ENCODE measurements around the gene IL36A. TPM values are rescaled to one million over a fixed set of nuclear protein-coding genes. Genes with fewer than 3 reads are reported as not detected.

IL36A gene
- total and polyA plus RNA-seq, 2 donors = not detected

DNA sequence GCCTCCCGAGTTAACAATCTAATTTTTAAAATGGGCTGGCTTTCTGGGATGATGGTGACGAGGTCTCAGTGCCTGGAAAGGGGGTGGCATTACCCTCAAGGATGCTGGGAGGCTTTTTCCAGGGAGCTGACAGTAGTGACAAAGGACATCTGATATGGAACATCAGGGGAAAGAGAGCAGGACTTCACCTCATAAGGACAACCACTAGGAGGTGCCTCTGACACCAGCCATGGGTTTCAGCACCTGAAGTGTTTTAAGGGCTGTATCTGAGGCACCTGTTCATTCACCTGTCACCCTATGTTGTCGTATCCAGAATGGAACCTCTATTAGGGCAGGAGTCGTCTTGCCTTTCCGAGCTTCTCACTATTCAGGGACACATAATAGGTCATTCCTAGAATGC, 36.6 kb downstream of the IL36A start:
- DNase-seq (ENCODE audit: extremely low spot score) = no peak
- no peaks in the 10 kb centered on the region for H3K36me3 ChIP-seq (ENCODE audit: insufficient read depth)
- no peaks in the 10 kb centered on the region for H3K4me1 ChIP-seq (ENCODE audit: insufficient read depth)
- H3K4me3 ChIP-seq (ENCODE audit: low read depth, low read length) = no peak overlapping the region
- 57% methylated on average over 5 of the region's 5 CpGs for WGBS
- H3K27ac ChIP-seq (ENCODE audit: low read depth) = no peak overlapping the region

DNA sequence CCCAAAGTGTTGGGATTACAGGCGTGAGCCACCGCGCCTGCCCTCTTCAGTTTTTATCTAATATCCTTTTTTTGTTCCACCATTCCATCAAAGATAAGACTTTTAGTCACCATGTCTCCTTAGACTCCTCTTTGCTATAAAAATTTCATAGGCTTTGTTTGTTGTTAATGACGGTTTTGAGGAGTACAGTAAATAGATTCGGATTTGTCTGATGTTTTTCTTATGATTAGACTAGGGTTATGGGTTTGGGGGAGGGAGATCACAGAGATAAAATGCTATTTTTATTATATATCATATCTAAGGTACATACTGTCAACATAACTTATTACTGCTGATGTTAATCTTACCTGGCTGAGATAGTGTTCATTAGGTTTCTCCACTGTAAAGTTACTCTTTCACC, 41.2 kb downstream of the IL36A start:
- 77% methylated on average over 5 of the region's 5 CpGs for WGBS
- no peak for DNase-seq (ENCODE audit: extremely low spot score)
- H3K27ac ChIP-seq (ENCODE audit: low read depth) = no peak overlapping the region
- H3K4me3 ChIP-seq (ENCODE audit: low read depth, low read length) = no peak overlapping the region
- H3K36me3 ChIP-seq (ENCODE audit: insufficient read depth) = no peaks in the 10 kb centered on the region
- no peaks in the 10 kb centered on the region for H3K4me1 ChIP-seq (ENCODE audit: insufficient read depth)

DNA sequence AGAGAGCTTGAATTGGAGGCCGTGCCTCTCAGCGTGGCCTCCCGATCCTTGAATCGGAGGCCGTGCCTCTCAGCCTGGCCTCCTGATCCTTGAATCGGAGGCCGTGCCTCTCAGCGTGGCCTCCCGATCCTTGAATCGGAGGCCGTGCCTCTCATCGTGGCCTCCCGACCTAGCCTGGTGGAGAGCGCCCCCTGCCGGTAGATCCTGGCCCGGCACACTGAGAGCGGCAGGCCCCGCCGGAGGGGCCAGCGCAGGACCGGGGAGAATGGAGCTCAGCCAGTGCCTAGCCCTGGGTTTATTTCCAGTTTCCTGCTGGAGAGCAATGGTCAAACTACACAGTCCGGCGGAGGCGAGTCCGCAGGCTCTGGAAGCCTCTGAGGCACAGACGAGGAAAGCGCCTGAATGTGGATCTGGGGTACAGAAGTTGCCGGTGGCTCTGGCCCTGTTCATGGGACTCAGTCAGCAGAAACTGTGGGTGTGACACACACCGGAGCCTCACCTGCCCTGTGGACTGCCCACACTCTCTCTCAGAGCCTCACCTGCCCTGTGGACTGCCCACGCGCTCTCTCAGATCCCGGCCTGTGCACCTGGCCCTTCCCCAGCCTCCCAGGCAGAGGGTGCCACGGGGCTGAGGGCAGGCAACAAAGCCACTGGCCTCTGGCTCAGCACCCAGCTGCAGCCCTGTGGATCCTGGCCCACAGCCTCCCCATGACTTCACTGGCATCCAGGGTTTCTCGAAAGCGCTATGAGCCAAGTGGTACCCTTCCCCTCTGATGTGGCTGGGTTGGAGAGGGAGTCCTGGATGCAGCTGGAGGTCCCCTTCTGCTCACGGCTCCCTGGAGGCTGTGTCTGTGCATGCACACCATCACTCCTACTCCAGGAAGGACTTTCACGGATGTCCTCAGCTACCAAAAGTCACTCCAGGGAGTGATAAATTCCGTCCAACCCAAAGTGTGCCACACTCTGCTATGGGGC, 45.9 kb downstream of the IL36A start:
- no peak for DNase-seq (ENCODE audit: extremely low spot score)
- Histone ChIP-seq H3K4me1 (ENCODE audit: insufficient read depth) (no peaks in the 10 kb centered on the region), H3K27ac (ENCODE audit: low read depth) (no peak overlapping the region), H3K4me3 (ENCODE audit: low read depth, low read length) (no peak overlapping the region), H3K36me3 (ENCODE audit: insufficient read depth) (no peaks in the 10 kb centered on the region)
- WGBS = 93% methylated on average over 38 of the region's 38 CpGs

DNA sequence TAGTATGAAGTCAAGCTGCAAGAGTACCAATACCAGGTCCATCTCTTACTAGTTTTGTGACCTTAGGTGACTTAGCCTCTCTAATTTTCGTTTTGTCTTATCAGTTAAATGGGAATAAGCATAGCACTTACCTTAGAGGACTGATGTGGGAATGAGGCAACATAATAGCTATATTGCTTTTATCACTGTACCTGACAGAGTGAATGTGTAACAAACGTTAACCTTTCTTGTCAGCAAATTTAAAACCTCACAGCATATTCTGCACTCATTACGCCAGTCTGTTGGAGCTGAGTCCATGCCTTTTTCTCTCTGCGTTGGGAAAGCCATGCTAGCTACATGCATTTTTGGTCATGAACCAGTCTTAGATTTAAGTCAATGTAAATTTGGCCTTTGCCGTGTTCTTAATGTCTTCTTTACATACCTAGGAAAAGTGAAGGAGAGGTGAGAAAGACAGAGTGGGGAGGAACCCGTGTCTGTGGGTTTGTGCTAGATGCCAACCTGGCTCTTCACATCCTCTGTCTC, 47.2 kb downstream of the IL36A start, which contains the start of gene IL36B:
Gene IL36B, minus strand, starts transcription at position 472 of the 522 bp plus-strand sequence.
- DNase-seq (ENCODE audit: extremely low spot score) = no peak
- H3K4me1 ChIP-seq (ENCODE audit: insufficient read depth) = no peaks in the 10 kb centered on the region
- no peak within 1 kb of the TSS for H3K27ac ChIP-seq (ENCODE audit: low read depth)
- no peak within 1 kb of the TSS for H3K4me3 ChIP-seq (ENCODE audit: low read depth, low read length)
- no peaks in the 10 kb centered on the region for H3K36me3 ChIP-seq (ENCODE audit: insufficient read depth)
- WGBS = 73% methylated on average over 6 of the region's 6 CpGs

DNA sequence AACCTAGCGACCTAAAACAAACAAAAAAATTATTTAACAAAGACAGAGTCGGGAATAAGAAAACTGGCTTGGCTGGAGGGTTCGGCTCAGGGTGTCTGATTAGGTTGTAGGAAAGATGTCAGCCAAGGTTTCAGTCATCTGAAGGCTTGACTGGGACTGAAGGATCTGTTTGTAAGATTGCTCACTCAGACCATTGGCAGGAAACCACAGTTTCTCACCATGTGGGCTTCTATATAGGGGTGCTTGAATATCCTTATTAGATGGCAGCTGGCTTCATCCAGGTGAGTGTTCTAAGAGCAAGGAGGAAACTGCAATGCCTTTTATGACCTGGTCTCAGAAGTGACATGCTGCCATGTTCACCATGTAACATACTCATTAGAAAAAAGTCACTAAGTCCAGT, 48.4 kb downstream of the IL36A start:
- Histone ChIP-seq H3K4me1 (ENCODE audit: insufficient read depth) (no peaks in the 10 kb centered on the region), H3K27ac (ENCODE audit: low read depth) (no peak overlapping the region), H3K4me3 (ENCODE audit: low read depth, low read length) (no peak overlapping the region), H3K36me3 (ENCODE audit: insufficient read depth) (no peaks in the 10 kb centered on the region)
- DNase-seq (ENCODE audit: extremely low spot score) = no peak
- WGBS = 76% methylated on average over 3 of the region's 3 CpGs

DNA sequence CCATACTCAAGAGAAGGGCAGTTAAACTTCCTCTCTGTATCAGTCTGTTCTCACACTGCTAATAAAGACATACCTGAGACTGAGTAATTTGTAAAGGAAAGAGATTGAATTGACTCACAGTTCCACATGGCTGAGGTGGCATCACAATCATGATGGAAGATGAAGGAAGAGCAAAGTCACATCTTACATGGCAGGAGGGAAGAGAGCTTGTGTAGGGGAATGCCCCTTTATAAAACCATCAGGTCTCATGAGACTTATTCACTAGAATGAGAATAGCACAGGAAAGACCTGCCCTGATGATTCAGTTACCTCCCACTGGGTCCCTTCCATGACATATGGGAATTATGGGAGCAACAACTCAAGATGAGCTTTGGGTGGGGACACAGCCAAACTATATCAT, 48.8 kb downstream of the IL36A start:
- Histone ChIP-seq H3K27ac (ENCODE audit: low read depth) (no peak overlapping the region), H3K4me1 (ENCODE audit: insufficient read depth) (no peaks in the 10 kb centered on the region), H3K36me3 (ENCODE audit: insufficient read depth) (no peaks in the 10 kb centered on the region), H3K4me3 (ENCODE audit: low read depth, low read length) (no peak overlapping the region)
- no peak for DNase-seq (ENCODE audit: extremely low spot score)

DNA sequence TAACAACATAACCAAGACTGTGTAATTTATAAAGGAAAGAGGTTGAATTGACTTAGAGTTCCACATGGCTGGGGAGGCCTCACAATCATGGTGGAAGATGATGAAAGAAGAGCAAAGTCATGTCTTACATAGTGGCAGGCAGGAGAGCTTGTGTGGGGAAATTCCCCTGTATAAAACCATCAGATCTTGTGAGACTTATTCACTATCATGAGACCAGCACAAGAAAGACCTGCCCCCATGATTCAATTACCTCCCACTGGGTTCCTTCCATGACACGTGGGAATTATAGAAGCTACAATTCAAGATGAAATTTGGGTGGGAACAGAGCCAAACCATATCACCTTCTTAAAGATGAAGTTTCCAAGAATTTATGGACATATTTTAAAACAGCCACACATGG, 51.3 kb downstream of the IL36A start:
- Histone ChIP-seq H3K4me3 (ENCODE audit: low read depth, low read length) (no peak overlapping the region), H3K4me1 (ENCODE audit: insufficient read depth) (no peaks in the 10 kb centered on the region), H3K36me3 (ENCODE audit: insufficient read depth) (no peaks in the 10 kb centered on the region), H3K27ac (ENCODE audit: low read depth) (no peak overlapping the region)
- 49% methylated on average over 1 of the region's 1 CpG for WGBS
- no peak for DNase-seq (ENCODE audit: extremely low spot score)

DNA sequence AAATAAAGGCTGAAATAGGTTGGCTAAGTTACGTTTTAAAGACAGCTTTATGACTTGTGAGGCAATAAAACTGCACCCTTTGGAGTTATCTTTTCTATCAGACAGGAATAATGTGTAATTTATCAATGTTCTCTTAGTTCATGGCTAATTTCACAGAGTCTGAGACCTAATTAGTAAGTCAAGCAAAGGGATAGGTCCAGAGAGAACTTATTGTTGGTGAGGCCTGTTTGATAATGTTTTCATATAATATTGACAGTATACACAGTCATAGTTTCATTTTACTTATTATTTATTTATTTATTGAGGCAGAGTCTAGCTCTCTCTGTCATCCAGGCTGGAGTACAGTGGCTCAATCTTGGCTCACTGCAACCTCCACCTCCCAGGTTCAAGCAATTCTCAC, 51.9 kb downstream of the IL36A start:
- 33% methylated on average over 1 of the region's 1 CpG for WGBS
- no peak overlapping the region for H3K27ac ChIP-seq (ENCODE audit: low read depth)
- H3K4me1 ChIP-seq (ENCODE audit: insufficient read depth) = no peaks in the 10 kb centered on the region
- H3K36me3 ChIP-seq (ENCODE audit: insufficient read depth) = no peaks in the 10 kb centered on the region
- H3K4me3 ChIP-seq (ENCODE audit: low read depth, low read length) = no peak overlapping the region
- DNase-seq (ENCODE audit: extremely low spot score) = no peak

Small RNA genes within 50 kb of the gene (small RNA-seq; reads per million reads assigned to genes)
- not detected for gene HMGN2P23

Other genes starting within 250 kb of the IL36A start
- gene CKAP2L, start 240.8 kb upstream of the IL36A start, total RNA-seq = 13.5 TPM
- gene CKAP2L, start 240.8 kb upstream of the IL36A start, polyA plus RNA-seq = 0.24 TPM
- 1.9 TPM for gene IL1A, start 221.0 kb upstream of the IL36A start, total RNA-seq
- gene IL1A, start 221.0 kb upstream of the IL36A start, polyA plus RNA-seq = 1.3 TPM
- 2.3 TPM for gene IL1B, start 168.7 kb upstream of the IL36A start, total RNA-seq
- gene IL1B, start 168.7 kb upstream of the IL36A start, polyA plus RNA-seq = 7.5 TPM
- gene IL37, start 94.3 kb upstream of the IL36A start, total RNA-seq = not detected
- gene IL37, start 94.3 kb upstream of the IL36A start, polyA plus RNA-seq = not detected
- not detected for gene IL36G, start 27.5 kb upstream of the IL36A start, total RNA-seq
- gene IL36G, start 27.5 kb upstream of the IL36A start, polyA plus RNA-seq = not detected
- gene IL36B, start 47.4 kb downstream of the IL36A start, total RNA-seq = not detected
- gene IL36B, start 47.4 kb downstream of the IL36A start, polyA plus RNA-seq = not detected
- 0.26 TPM for gene IL36RN, start 53.7 kb downstream of the IL36A start, total RNA-seq
- not detected for gene IL36RN, start 53.7 kb downstream of the IL36A start, polyA plus RNA-seq
- gene IL1F10, start 62.5 kb downstream of the IL36A start, total RNA-seq = not detected
- gene IL1F10, start 62.5 kb downstream of the IL36A start, polyA plus RNA-seq = not detected
- gene IL1RN, start 122.1 kb downstream of the IL36A start, total RNA-seq = 6.7 TPM
- 4.9 TPM for gene IL1RN, start 122.1 kb downstream of the IL36A start, polyA plus RNA-seq
- gene PSD4, start 168.5 kb downstream of the IL36A start, total RNA-seq = 9.7 TPM
- gene PSD4, start 168.5 kb downstream of the IL36A start, polyA plus RNA-seq = 6.3 TPM